BE2C (cell line): Measurements from ENCODE around the gene TFDP2.

Experiments used
- DNase-seq: peaks from one replicate; pipeline ENCODE4 v3.0.0-alpha.2; 2020
- H3K27me3 ChIP-seq: fragments of 250-450 bp; sonication (Bioruptor Pico); 2 replicates; pipeline ENCODE4 v1.5.1; 2020; ENCODE audit warnings: mild to moderate bottlenecking
- H3K36me3 ChIP-seq: fragments of 250-450 bp; sonication (Bioruptor Pico); 2 replicates; pipeline ENCODE4 v1.5.1; 2020; ENCODE audit warnings: mild to moderate bottlenecking
- H3K4me1 ChIP-seq: fragments of 250-450 bp; sonication (Bioruptor Pico); 2 replicates; pipeline ENCODE4 v1.5.1; 2020
- H3K4me3 ChIP-seq: 2 replicates; pipeline ENCODE4 v1.5.1; 2011; ENCODE audit warnings: low read depth, low read length
- H3K9me3 ChIP-seq: fragments of 250-450 bp; sonication (Bioruptor Pico); 2 replicates; pipeline ENCODE4 v1.5.1; 2020
- TF ChIP-seq, protein P1 (sequence below): IDR thresholded peaks from 2 replicates; pipeline ENCODE4 v1.5.1; 2012; ENCODE audit warnings: mild to moderate bottlenecking, low read depth, low read length

The TFDP2 gene

DNA sequence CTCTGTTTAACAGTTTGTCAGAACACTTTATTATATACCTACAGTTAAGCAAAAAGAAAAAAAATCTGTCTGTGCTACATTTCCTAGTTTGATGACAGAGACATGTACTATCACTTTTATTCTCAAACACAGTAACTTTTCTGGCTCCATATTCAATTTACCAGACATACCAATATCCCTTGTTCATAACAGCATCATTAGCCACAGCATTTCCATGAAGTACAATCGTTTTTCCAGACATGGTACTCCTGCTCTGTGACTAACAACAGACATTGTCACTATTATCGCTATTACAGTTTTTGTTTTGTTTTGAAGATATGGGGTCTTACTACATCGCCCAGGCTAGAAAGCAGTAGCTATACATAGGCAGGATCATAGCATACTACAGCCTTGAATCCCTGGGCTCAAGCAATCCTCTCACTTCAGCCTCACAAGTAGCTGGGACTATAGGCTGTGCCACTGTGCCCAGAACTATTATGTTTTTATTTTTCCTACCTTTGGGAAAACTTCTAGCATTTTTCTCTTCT is 14.5 kb downstream of the TFDP2 start:
- Histone ChIP-seq H3K4me3 (no peak overlapping the region), H3K4me1 (no peaks in the 10 kb centered on the region), H3K27me3 (no peaks in the 10 kb centered on the region), H3K9me3 (no peaks in the 10 kb centered on the region), H3K36me3 (no peaks in the 10 kb centered on the region)
- TF ChIP-seq, protein P1, sequence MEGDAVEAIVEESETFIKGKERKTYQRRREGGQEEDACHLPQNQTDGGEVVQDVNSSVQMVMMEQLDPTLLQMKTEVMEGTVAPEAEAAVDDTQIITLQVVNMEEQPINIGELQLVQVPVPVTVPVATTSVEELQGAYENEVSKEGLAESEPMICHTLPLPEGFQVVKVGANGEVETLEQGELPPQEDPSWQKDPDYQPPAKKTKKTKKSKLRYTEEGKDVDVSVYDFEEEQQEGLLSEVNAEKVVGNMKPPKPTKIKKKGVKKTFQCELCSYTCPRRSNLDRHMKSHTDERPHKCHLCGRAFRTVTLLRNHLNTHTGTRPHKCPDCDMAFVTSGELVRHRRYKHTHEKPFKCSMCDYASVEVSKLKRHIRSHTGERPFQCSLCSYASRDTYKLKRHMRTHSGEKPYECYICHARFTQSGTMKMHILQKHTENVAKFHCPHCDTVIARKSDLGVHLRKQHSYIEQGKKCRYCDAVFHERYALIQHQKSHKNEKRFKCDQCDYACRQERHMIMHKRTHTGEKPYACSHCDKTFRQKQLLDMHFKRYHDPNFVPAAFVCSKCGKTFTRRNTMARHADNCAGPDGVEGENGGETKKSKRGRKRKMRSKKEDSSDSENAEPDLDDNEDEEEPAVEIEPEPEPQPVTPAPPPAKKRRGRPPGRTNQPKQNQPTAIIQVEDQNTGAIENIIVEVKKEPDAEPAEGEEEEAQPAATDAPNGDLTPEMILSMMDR = no peak
- no peak for DNase-seq

DNA sequence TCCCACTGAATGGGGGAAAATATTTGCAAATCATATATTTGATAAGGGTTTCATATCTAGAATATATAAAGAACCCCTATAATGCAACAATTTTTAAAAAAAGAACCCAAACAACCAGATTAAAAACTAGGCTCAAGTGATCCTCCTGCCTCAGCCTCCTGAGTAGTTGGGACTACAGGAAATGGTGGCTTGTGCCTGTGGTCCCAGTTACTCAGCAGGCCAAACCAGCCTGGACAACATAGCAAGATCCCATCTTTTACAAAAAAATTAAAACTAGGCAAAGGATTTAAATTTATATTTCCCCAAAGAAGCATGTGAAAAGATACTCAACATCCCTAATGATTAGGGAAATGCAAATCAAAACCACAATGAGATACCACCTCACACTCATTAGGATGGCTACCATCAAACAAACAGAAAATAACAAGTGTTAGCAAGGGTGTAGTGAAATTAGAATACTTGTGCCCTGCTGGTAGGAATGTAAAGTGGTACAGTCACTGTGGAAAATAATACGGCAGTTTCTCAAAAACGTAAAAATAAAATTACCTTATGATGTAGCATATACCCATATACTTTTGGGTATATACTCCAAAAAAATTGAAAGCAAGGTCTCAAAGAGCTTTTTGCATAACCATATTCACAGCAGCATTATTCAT is 19.7 kb downstream of the TFDP2 start:
- no peaks in the 10 kb centered on the region for H3K4me1 ChIP-seq
- H3K36me3 ChIP-seq = no peaks in the 10 kb centered on the region
- no peaks in the 10 kb centered on the region for H3K9me3 ChIP-seq
- DNase-seq = no peak
- no peaks in the 10 kb centered on the region for H3K27me3 ChIP-seq
- H3K4me3 ChIP-seq = no peak overlapping the region
- TF ChIP-seq, protein P1 = peak; percentile 33; the same call in 1 of the 2 replicates

DNA sequence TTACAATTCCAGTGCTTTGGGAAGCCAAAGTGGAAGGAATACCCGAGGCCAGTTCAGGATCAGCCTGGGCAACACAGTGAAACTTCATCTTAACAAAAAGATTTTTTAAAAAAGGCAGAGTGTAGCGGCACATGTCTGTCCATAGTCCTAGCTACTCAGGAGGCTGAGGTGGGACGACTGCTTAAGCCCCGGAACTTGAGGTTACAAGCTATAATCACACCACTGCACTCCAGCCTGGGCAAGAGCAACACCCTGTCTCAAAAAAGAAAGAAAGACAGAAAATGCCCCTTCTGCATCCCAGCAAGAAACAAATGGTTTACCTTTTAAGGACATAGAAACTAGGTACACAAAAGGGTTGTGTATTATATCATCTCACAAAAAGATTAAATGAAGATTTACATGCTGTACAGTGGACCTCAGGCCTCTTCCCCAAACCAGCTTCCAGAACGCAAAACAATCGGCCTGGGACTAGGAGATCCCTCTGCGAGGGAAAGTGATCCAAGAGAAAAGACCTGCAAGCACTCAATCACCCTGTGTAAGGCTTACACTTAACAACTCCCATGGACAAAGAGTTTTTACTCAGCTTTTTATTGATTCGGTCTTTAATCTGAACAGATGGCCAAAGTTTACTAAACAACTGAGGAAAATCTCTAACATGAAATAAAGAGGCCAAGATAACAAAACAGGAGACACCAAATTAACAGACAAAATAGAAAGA is 21.2 kb downstream of the TFDP2 start:
- no peaks in the 10 kb centered on the region for H3K27me3 ChIP-seq
- H3K4me1 ChIP-seq = no peaks in the 10 kb centered on the region
- H3K9me3 ChIP-seq = no peaks in the 10 kb centered on the region
- TF ChIP-seq, protein P1 = no peak
- H3K36me3 ChIP-seq = no peaks in the 10 kb centered on the region
- no peak overlapping the region for H3K4me3 ChIP-seq
- DNase-seq = no peak

DNA sequence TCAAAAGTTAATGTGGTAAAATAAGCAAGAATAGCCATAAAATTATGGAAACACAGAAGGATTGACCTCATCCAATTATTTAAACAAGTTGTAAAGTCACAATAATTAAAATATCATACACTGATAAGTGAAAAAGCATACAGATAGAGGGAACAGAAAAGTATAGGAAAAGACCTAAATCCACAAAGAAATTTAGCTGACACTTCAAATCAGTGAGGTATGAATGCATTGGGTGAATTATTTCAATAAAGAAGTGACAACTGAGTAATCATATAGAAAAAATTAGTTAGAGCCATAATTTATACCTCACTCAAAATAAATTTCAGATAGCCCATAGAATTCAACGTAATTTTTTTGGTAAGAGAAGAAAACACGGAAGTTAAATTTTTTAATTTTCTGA is 25.1 kb downstream of the TFDP2 start:
- DNase-seq = no peak
- no peaks in the 10 kb centered on the region for H3K9me3 ChIP-seq
- no peaks in the 10 kb centered on the region for H3K27me3 ChIP-seq
- TF ChIP-seq, protein P1 = no peak
- H3K4me3 ChIP-seq = no peak overlapping the region
- H3K4me1 ChIP-seq = peaks cover 4% of the 10 kb centered on the region
- no peaks in the 10 kb centered on the region for H3K36me3 ChIP-seq

DNA sequence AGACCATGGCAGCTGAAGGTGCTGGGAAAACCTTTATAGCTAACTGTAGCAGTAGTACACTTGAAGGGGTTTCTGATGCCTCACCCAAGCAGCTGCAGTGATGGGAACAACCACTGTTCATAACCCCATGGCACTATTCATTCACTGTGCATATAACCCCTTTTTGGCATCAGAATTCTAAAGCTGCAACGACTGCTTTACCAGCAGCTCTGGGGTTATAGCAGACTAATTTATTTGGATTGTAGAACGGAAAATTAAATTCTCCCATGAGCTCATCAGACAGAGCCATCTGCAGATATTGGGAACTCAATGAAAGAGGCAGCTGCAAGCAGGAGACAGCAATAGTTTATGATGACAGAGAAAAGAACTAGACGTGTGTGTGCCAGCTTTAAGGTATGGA is 28.6 kb downstream of the TFDP2 start:
- Histone ChIP-seq H3K27me3 (no peaks in the 10 kb centered on the region), H3K9me3 (no peaks in the 10 kb centered on the region), H3K4me1 (peaks cover 4% of the 10 kb centered on the region), H3K36me3 (no peaks in the 10 kb centered on the region), H3K4me3 (no peak overlapping the region)
- TF ChIP-seq, protein P1 = no peak
- DNase-seq = peak; percentile 14

DNA sequence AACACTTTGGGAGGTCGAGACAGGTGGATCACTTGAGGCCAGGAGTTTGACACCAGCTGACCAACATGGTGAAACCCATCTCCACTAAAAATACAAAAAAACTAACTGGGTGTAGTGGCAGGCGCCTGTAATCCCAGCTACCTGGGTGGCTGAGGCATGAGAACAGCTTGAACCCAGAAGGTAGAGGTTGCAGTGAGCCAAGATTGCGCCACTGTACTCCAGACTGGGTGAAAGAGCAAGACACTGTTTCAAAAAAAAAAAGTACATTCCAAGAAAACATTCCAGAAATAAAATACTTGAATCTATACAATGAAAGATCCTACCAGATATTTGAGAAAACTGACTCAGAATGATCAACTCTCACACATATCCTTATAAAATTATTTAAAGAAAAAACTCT is 30.4 kb downstream of the TFDP2 start:
- peaks cover 4% of the 10 kb centered on the region for H3K4me1 ChIP-seq
- no peak for DNase-seq
- H3K4me3 ChIP-seq = no peak overlapping the region
- H3K36me3 ChIP-seq = no peaks in the 10 kb centered on the region
- H3K9me3 ChIP-seq = no peaks in the 10 kb centered on the region
- H3K27me3 ChIP-seq = no peaks in the 10 kb centered on the region
- TF ChIP-seq, protein P1 = no peak
